WTC11 (cell line): ENCODE data around the gene CCL2. TPM values are rescaled to one million over a fixed set of nuclear protein-coding genes. Genes with fewer than 3 reads are reported as not detected.

Experiments used
- ATAC-seq: fragments of 200-7000 bp; cut with Tn5 transposase; 2 replicates; pipeline ENCODE4 v1.10.0; 2021; ENCODE audit warnings: mild to moderate bottlenecking, moderate library complexity
- CTCF ChIA-PET: fragments of 300-600 bp; sonication (Branson Sonifier 250); formaldehyde crosslinking; loops from one replicate; lab custom pipeline; 2021; ENCODE audit warnings: antibody characterized with exemption; lab: Charles Lee
- POLR2A ChIA-PET: fragments of 350-600 bp; sonication (Branson Sonifier 250); formaldehyde crosslinking; loops from one replicate; lab custom pipeline; 2021; ENCODE audit warnings: antibody characterized with exemption; lab: Charles Lee
- DNase-seq: peaks from one replicate; pipeline ENCODE4 v3.0.0; 2021; ENCODE audit warnings: low spot score
- H3K27ac Mint-ChIP-seq: 2 replicates; pipeline ENCODE4 v1.8.0; 2021; ENCODE audit warnings: mixed read lengths
- H3K27me3 Mint-ChIP-seq: 2 replicates; pipeline ENCODE4 v1.8.0; 2021; ENCODE audit warnings: low read depth, mild to moderate bottlenecking, moderate library complexity, mixed read lengths
- H3K36me3 Mint-ChIP-seq: 2 replicates; pipeline ENCODE4 v1.8.0; 2021; ENCODE audit warnings: mixed read lengths
- H3K4me1 Mint-ChIP-seq: 2 replicates; pipeline ENCODE4 v1.8.0; 2022; ENCODE audit warnings: mixed read lengths
- H3K4me3 Mint-ChIP-seq: 2 replicates; pipeline ENCODE4 v1.8.0; 2021; ENCODE audit warnings: mild to moderate bottlenecking, moderate library complexity, mixed read lengths
- H3K9me3 Mint-ChIP-seq: 2 replicates; pipeline ENCODE4 v1.8.0; 2021; ENCODE audit warnings: mixed read lengths
- ATF1 ChIP-seq: sonication (generic); formaldehyde crosslinking; IDR thresholded peaks from 2 replicates; pipeline ENCODE4 v1.8.1; 2023; ENCODE audit warnings: mild to moderate bottlenecking, moderate library complexity, missing genetic modification reagents
- CBFB ChIP-seq: sonication (generic); formaldehyde crosslinking; IDR thresholded peaks from 2 replicates; pipeline ENCODE4 v1.8.1; 2022; ENCODE audit warnings: mild to moderate bottlenecking, low read depth, missing genetic modification reagents
- CREM ChIP-seq: sonication (generic); formaldehyde crosslinking; IDR thresholded peaks from 2 replicates; pipeline ENCODE4 v1.8.1; 2022; ENCODE audit warnings: mild to moderate bottlenecking, missing genetic modification reagents, moderate library complexity
- FOXP1 ChIP-seq: sonication (generic); formaldehyde crosslinking; IDR thresholded peaks from 2 replicates; pipeline ENCODE4 v1.8.0; 2022; ENCODE audit warnings: missing genetic modification reagents, mild to moderate bottlenecking, moderate library complexity, borderline replicate concordance
- GABPB1 ChIP-seq: sonication (generic); formaldehyde crosslinking; IDR thresholded peaks from 2 replicates; pipeline ENCODE4 v1.8.1; 2023; ENCODE audit warnings: mild to moderate bottlenecking, missing genetic modification reagents
- GTF2I ChIP-seq: fragments of 250-450 bp; sonication (Bioruptor Pico); conservative IDR thresholded peaks from 2 replicates; pipeline ENCODE4 v1.4.0; 2021; ENCODE audit warnings: mild to moderate bottlenecking
- JAZF1 ChIP-seq: fragments of 250-450 bp; sonication (Bioruptor Pico); IDR thresholded peaks from 2 replicates; pipeline ENCODE4 v1.9.0; 2021; ENCODE audit warnings: moderate library complexity, mild to moderate bottlenecking, inconsistent platforms
- NFE2L1 ChIP-seq: sonication (generic); formaldehyde crosslinking; IDR thresholded peaks from 2 replicates; pipeline ENCODE4 v1.8.1; 2023; ENCODE audit warnings: missing genetic modification reagents
- SOX15 ChIP-seq: fragments of 250-450 bp; sonication (Bioruptor Pico); IDR thresholded peaks from 2 replicates; pipeline ENCODE4 v1.9.0; 2021; ENCODE audit warnings: mild to moderate bottlenecking
- SP1 ChIP-seq: sonication (generic); formaldehyde crosslinking; conservative IDR thresholded peaks from 2 replicates; pipeline ENCODE4 v1.8.1; 2022; ENCODE audit warnings: missing genetic modification reagents
- ZNF121 ChIP-seq: sonication (generic); formaldehyde crosslinking; IDR thresholded peaks from 2 replicates; pipeline ENCODE4 v1.8.0; 2023; ENCODE audit warnings: missing genetic modification reagents
- ZNF671 ChIP-seq: fragments of 250-450 bp; sonication (Bioruptor Pico); IDR thresholded peaks from 2 replicates; pipeline ENCODE4 v1.8.0; 2021; ENCODE audit warnings: mild to moderate bottlenecking
- total RNA-seq: library from RNA; stranded (reverse); gene quantifications from 3 replicates; pipeline ENCODE4 v1.2.3, GENCODE V29; 2021
- TF ChIP-seq, protein P1 (sequence below): sonication (generic); formaldehyde crosslinking; IDR thresholded peaks from 2 replicates; pipeline ENCODE4 v1.8.1; 2022; ENCODE audit warnings: low read depth, missing genetic modification reagents, borderline replicate concordance
- TF ChIP-seq, protein P2 (sequence below): sonication (generic); formaldehyde crosslinking; IDR thresholded peaks from 2 replicates; pipeline ENCODE4 v1.8.1; 2023; ENCODE audit warnings: mild to moderate bottlenecking, missing genetic modification reagents
- TF ChIP-seq, protein P3 (sequence below): fragments of 250-450 bp; sonication (Bioruptor Pico); IDR thresholded peaks from 2 replicates; pipeline ENCODE4 v2.1.2; 2022; ENCODE audit warnings: mild to moderate bottlenecking, moderate library complexity
- TF ChIP-seq, protein P4 (sequence below): sonication (generic); formaldehyde crosslinking; conservative IDR thresholded peaks from 2 replicates; pipeline ENCODE4 v1.8.1; 2022; ENCODE audit warnings: mild to moderate bottlenecking, missing genetic modification reagents
- TF ChIP-seq, protein P5 (sequence below): sonication (generic); formaldehyde crosslinking; IDR thresholded peaks from 2 replicates; pipeline ENCODE4 v1.8.1; 2023; ENCODE audit warnings: mild to moderate bottlenecking, moderate library complexity, missing genetic modification reagents
- TF ChIP-seq, protein P6 (sequence below): fragments of 250-450 bp; sonication (Bioruptor Pico); IDR thresholded peaks from 2 replicates; pipeline ENCODE4 v1.9.0; 2021; ENCODE audit warnings: mild to moderate bottlenecking
- TF ChIP-seq, protein P7 (sequence below): sonication (generic); formaldehyde crosslinking; IDR thresholded peaks from 2 replicates; pipeline ENCODE4 v1.8.0; 2023; ENCODE audit warnings: missing genetic modification reagents

The CCL2 gene
- total RNA-seq, 1 experiment from 2014 or later = 5.3 TPM

DNA sequence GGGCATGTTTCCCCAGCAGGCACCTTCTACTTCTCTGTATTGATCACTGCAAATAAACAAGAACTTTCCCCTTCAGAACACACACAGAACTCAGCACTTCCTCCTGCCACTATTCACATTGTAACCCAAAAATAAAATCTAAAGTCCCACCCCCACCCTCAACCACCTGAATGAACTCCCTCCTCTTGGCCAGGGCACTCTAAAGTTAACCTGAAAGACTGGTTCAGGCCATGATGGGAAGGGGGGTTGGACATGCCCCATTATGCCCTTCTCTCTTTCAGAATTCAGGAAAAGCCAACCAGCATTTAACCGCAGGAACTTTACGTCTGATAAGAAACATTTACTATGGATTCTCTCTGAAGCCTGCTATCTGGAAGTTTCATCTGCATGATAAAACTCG is 27.4 kb upstream of the CCL2 start:
- DNase-seq (no peak), ATAC-seq (no peak)
- Mint-ChIP-seq H3K27me3 (peaks cover 10% of the 10 kb centered on the region), H3K27ac (no peak overlapping the region), H3K9me3 (peaks cover 36% of the 10 kb centered on the region), H3K4me3 (no peak overlapping the region), H3K36me3 (peaks cover 19% of the 10 kb centered on the region), H3K4me1 (peaks cover 8% of the 10 kb centered on the region)
- CTCF ChIA-PET = interaction anchor here (0.6 to 0.7 kb wide), 2 partner anchors 10 to 709 kb away, joined by 3 to 6 read pairs; no protein-coding TSS in a partner anchor
- POLR2A ChIA-PET = no interaction called here
- TF ChIP-seq, protein P1, sequence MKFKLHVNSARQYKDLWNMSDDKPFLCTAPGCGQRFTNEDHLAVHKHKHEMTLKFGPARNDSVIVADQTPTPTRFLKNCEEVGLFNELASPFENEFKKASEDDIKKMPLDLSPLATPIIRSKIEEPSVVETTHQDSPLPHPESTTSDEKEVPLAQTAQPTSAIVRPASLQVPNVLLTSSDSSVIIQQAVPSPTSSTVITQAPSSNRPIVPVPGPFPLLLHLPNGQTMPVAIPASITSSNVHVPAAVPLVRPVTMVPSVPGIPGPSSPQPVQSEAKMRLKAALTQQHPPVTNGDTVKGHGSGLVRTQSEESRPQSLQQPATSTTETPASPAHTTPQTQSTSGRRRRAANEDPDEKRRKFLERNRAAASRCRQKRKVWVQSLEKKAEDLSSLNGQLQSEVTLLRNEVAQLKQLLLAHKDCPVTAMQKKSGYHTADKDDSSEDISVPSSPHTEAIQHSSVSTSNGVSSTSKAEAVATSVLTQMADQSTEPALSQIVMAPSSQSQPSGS = no peak
- TF ChIP-seq FOXP1 (CRISPR knock-in tag) = no peak

DNA sequence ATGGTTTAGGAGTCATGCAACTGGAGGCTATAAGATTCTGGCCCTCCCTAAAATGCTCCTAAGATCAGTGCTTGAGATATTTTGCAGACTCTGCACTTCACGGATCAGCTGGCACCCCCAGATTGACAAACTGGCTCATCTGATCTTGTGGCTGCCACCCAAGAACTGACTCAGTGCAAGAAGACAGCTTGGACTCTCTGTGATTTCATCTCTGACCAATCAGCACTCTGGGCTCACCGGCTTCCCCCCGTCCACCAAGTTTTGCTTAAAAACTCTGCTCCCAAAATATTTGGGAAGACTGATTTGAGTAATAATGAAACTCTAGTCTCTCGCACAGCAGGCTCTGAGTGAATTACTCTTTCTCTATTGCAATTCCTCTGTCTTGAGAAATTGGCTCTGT is 26.3 kb upstream of the CCL2 start:
- Mint-ChIP-seq H3K9me3 (peaks cover 36% of the 10 kb centered on the region), H3K36me3 (peaks cover 19% of the 10 kb centered on the region), H3K4me1 (peaks cover 9% of the 10 kb centered on the region), H3K27me3 (peaks cover 10% of the 10 kb centered on the region), H3K27ac (no peak overlapping the region), H3K4me3 (no peak overlapping the region)
- ATAC-seq (no peak), DNase-seq (no peak)
- POLR2A ChIA-PET = no interaction called here
- TF ChIP-seq CBFB (CRISPR knock-in tag) (no peak), GTF2I (CRISPR knock-in tag) (no peak), GABPB1 (CRISPR knock-in tag) (no peak), ZNF671 (CRISPR knock-in tag) (no peak), SOX15 (CRISPR knock-in tag) (no peak), SP1 (CRISPR knock-in tag) (no peak), CREM (no peak), JAZF1 (CRISPR knock-in tag) (no peak), NFE2L1 (CRISPR knock-in tag) (no peak), ATF1 (CRISPR knock-in tag) (no peak), FOXP1 (CRISPR knock-in tag) (no peak), ZNF121 (CRISPR knock-in tag) (no peak)
- TF ChIP-seq, protein P2, sequence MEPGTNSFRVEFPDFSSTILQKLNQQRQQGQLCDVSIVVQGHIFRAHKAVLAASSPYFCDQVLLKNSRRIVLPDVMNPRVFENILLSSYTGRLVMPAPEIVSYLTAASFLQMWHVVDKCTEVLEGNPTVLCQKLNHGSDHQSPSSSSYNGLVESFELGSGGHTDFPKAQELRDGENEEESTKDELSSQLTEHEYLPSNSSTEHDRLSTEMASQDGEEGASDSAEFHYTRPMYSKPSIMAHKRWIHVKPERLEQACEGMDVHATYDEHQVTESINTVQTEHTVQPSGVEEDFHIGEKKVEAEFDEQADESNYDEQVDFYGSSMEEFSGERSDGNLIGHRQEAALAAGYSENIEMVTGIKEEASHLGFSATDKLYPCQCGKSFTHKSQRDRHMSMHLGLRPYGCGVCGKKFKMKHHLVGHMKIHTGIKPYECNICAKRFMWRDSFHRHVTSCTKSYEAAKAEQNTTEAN (CRISPR knock-in tag) = no peak
- TF ChIP-seq, protein P3, sequence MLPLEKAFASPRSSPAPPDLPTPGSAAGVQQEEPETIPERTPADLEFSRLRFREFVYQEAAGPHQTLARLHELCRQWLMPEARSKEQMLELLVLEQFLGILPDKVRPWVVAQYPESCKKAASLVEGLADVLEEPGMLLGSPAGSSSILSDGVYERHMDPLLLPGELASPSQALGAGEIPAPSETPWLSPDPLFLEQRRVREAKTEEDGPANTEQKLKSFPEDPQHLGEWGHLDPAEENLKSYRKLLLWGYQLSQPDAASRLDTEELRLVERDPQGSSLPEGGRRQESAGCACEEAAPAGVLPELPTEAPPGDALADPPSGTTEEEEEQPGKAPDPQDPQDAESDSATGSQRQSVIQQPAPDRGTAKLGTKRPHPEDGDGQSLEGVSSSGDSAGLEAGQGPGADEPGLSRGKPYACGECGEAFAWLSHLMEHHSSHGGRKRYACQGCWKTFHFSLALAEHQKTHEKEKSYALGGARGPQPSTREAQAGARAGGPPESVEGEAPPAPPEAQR (CRISPR knock-in tag) = no peak
- TF ChIP-seq, protein P4, sequence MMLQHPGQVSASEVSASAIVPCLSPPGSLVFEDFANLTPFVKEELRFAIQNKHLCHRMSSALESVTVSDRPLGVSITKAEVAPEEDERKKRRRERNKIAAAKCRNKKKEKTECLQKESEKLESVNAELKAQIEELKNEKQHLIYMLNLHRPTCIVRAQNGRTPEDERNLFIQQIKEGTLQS (CRISPR knock-in tag) = no peak
- TF ChIP-seq, protein P5, sequence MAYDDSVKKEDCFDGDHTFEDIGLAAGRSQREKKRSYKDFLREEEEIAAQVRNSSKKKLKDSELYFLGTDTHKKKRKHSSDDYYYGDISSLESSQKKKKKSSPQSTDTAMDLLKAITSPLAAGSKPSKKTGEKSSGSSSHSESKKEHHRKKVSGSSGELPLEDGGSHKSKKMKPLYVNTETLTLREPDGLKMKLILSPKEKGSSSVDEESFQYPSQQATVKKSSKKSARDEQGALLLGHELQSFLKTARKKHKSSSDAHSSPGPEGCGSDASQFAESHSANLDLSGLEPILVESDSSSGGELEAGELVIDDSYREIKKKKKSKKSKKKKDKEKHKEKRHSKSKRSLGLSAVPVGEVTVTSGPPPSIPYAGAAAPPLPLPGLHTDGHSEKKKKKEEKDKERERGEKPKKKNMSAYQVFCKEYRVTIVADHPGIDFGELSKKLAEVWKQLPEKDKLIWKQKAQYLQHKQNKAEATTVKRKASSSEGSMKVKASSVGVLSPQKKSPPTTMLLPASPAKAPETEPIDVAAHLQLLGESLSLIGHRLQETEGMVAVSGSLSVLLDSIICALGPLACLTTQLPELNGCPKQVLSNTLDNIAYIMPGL (CRISPR knock-in tag) = no peak
- TF ChIP-seq, protein P6, sequence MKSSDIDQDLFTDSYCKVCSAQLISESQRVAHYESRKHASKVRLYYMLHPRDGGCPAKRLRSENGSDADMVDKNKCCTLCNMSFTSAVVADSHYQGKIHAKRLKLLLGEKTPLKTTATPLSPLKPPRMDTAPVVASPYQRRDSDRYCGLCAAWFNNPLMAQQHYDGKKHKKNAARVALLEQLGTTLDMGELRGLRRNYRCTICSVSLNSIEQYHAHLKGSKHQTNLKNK (CRISPR knock-in tag) = no peak
- TF ChIP-seq, protein P7, sequence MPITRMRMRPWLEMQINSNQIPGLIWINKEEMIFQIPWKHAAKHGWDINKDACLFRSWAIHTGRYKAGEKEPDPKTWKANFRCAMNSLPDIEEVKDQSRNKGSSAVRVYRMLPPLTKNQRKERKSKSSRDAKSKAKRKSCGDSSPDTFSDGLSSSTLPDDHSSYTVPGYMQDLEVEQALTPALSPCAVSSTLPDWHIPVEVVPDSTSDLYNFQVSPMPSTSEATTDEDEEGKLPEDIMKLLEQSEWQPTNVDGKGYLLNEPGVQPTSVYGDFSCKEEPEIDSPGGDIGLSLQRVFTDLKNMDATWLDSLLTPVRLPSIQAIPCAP = no peak
- CTCF ChIA-PET = no interaction called here
